ENCODE data around the gene GPR42. TPM values are rescaled to one million over a fixed set of nuclear protein-coding genes. Genes with fewer than 3 reads are reported as not detected.

The GPR42 gene
- total and polyA plus RNA-seq, 7 donors, result not detected

DNA sequence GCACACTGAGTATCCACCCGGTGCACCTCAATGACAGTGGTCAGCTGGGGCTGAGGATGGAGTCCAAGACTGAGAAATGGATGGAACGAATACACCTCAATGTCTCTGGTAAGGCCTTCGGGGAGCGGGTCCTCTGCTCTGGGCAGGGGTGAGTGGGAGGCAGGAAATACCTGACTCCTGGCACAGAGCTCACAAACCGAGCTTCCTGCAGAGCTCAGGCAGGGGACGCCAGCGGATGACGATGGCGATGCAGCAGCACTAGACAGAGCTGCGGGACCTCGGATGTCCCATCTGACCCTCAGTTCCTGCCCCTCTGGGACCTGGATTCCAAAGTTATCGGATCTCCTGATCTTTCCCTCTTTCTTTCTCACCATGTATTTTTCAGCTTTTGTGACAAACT, 38.1 kb upstream of the GPR42 start:
- no peak for TF ChIP-seq CTCF (IDR thresholded peaks at IDR 0.05)
- Histone ChIP-seq H3K4me1 (no peaks in the 10 kb centered on the region), H3K36me3 (ENCODE audit: insufficient read depth in 1 of 2, low read depth in 1 of 2) (no peaks in the 10 kb centered on the region), H3K9me3 (no peaks in the 10 kb centered on the region), H3K4me3 (no peak overlapping the region), H3K27ac (no peak overlapping the region), H3K27me3 (ENCODE audit: insufficient read depth in 3 of 3, low read length in 2 of 3) (peaks cover 0 to 40% (median 5%) of the 10 kb centered on the region in 3 donors)
- intact Hi-C loops (cut with DNase I), result no loop called here
- DNase-seq (no peak), ATAC-seq (no peak)
- WGBS, 3 donors, result 55 to 60% (median 56%) methylated on average over 12 of the region's 12 CpGs

- H3K4me1 ChIP-seq, result no peaks in the 10 kb centered on the region
- no peak overlapping the region for H3K4me3 ChIP-seq
- TF ChIP-seq CTCF (IDR thresholded peaks at IDR 0.05), result no peak
- H3K27me3 ChIP-seq (ENCODE audit: insufficient read depth in 3 of 3, low read length in 2 of 3), result peaks cover 0 to 33% (median 7%) of the 10 kb centered on the region in 3 donors
- no peak for DNase-seq
- H3K9me3 ChIP-seq, result no peaks in the 10 kb centered on the region
- intact Hi-C loops (cut with DNase I), result no loop called here
- H3K27ac ChIP-seq, result no peak overlapping the region
- 67 to 78% (median 77%) methylated on average over 10 of the region's 10 CpGs for WGBS, 3 donors
- H3K36me3 ChIP-seq (ENCODE audit: insufficient read depth in 1 of 2, low read depth in 1 of 2), result no peaks in the 10 kb centered on the region
- no peak for ATAC-seq
Measured at GRCh38 chr19:35334144-35334753, 36.6 kb upstream of the GPR42 start.

GRCh38 chr19:35336166-35336955, 34.5 kb upstream of the GPR42 start:
- H3K27ac ChIP-seq, result no peak overlapping the region
- 74 to 75% (median 75%) methylated on average over 21 of the region's 21 CpGs for WGBS, 3 donors
- ATAC-seq, result no peak
- H3K27me3 ChIP-seq (ENCODE audit: insufficient read depth in 3 of 3, low read length in 2 of 3), result peaks cover 0 to 15% (median 7%) of the 10 kb centered on the region in 3 donors
- no peak overlapping the region for H3K4me3 ChIP-seq
- no peaks in the 10 kb centered on the region for H3K9me3 ChIP-seq
- no peak for TF ChIP-seq CTCF (IDR thresholded peaks at IDR 0.05)
- no peak for DNase-seq
- intact Hi-C loops (cut with DNase I), result no loop called here
- H3K36me3 ChIP-seq (ENCODE audit: insufficient read depth in 1 of 2, low read depth in 1 of 2), result no peaks in the 10 kb centered on the region
- H3K4me1 ChIP-seq, result no peaks in the 10 kb centered on the region

GRCh38 chr19:35337097-35337983, 33.5 kb upstream of the GPR42 start:
- Histone ChIP-seq H3K4me3 (no peak overlapping the region), H3K27ac (no peak overlapping the region), H3K4me1 (no peaks in the 10 kb centered on the region), H3K27me3 (ENCODE audit: insufficient read depth in 3 of 3, low read length in 2 of 3) (peaks cover 0 to 7% (median 6%) of the 10 kb centered on the region in 3 donors), H3K9me3 (no peaks in the 10 kb centered on the region), H3K36me3 (ENCODE audit: insufficient read depth in 1 of 2, low read depth in 1 of 2) (no peaks in the 10 kb centered on the region)
- TF ChIP-seq CTCF (IDR thresholded peaks at IDR 0.05), result no peak
- intact Hi-C loops (cut with DNase I), result no loop called here
- ATAC-seq (no peak), DNase-seq (no peak)
- WGBS, 3 donors, result 71 to 75% (median 74%) methylated on average over 25 of the region's 25 CpGs
